SK-N-MC (cell line): Measurements from ENCODE around the gene HAL.

Experiments
- DNase-seq: peaks from one replicate; pipeline ENCODE4 v3.0.0-alpha.2; 2011; ENCODE audit warnings: low read depth, low spot score
- H3K27ac ChIP-seq: fragments of 200-600 bp; sonication (generic); 2 replicates; pipeline ENCODE4 v1.5.1; 2016; ENCODE audit warnings: mixed run types
- H3K36me3 ChIP-seq: fragments of 200-600 bp; sonication (generic); 2 replicates; pipeline ENCODE4 v1.6.1; 2017; ENCODE audit warnings: antibody characterized with exemption, low read length, mixed read lengths; ENCODE audit not compliant: insufficient read depth
- H3K4me3 ChIP-seq: fragments of 200-600 bp; sonication (generic); 2 replicates; pipeline ENCODE4 v1.5.1; 2016
- H3K9ac ChIP-seq: fragments of 200-600 bp; sonication (generic); 2 replicates; pipeline ENCODE4 v1.8.0; 2017; ENCODE audit warnings: mixed run types, mixed read lengths; ENCODE audit not compliant: insufficient read length
- H3K9me3 ChIP-seq: fragments of 200-600 bp; sonication (generic); 2 replicates; pipeline ENCODE4 v1.6.1; 2017; ENCODE audit warnings: low read depth, mild to moderate bottlenecking, antibody characterized with exemption, low read length, moderate library complexity, mixed read lengths
- EZH2 ChIP-seq: fragments of 200-600 bp; sonication (generic); IDR thresholded peaks from one replicate; pipeline ENCODE4 v1.6.1; 2017; ENCODE audit warnings: antibody characterized with exemption
- FOXP2 ChIP-seq: optimal IDR thresholded peaks from 2 replicates; pipeline ENCODE3; 2011; ENCODE audit warnings: mild to moderate bottlenecking, moderate library complexity; ENCODE audit not compliant: insufficient read depth; ENCODE audit errors: extremely low read length, control extremely low read depth
- POLR2AphosphoS5 ChIP-seq: IDR thresholded peaks from 2 replicates; pipeline ENCODE4 v1.6.1; 2012; ENCODE audit warnings: mild to moderate bottlenecking, low read depth, low read length, borderline replicate concordance

Gene HAL

DNA sequence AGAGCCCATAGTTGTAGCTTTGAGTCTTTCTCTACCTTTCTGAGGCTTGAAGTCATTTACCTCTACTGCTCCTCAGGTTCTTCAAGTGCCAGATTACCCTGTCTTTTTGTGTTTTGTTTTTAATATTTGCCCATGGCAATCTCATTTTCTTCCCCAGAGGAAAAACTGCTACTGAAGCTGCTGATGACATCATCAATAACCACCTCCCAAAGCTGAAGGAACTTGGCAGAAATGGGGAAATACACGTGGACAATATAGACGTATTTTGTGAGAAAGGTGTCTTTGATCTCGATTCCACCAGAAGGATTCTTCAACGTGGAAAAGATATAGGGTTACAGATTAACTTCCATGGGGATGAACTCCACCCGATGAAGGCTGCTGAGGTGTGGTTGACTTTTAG is 35.9 kb downstream of the HAL start:
- Histone ChIP-seq H3K27ac (no peak overlapping the region), H3K4me3 (no peak overlapping the region), H3K36me3 (no peaks in the 10 kb centered on the region), H3K9ac (no peak overlapping the region), H3K9me3 (no peaks in the 10 kb centered on the region)
- no peak for DNase-seq
- TF ChIP-seq POLR2AphosphoS5 (no peak), FOXP2 (no peak), EZH2 (no peak)

DNA sequence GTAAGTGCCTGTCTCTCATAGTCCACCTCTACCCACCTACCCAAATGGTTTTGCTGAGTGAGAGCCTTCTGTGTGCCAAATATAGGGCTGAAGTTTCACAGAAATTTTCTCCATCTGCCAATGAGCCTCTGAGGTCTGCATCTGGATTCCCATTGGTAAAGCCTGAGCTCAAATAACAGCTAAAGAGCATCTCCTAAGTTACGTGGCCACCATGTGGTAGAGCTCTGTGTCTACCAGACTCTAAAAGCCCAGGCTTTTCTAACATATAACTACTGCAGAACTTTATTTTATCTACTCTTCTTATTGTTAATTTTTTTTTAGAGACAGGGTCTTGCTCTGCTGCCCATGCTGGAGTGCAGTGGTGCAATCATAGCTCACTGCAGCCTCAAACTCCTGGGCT is 37.0 kb downstream of the HAL start:
- TF ChIP-seq POLR2AphosphoS5 (no peak), EZH2 (no peak), FOXP2 (no peak)
- H3K4me3 ChIP-seq = no peak overlapping the region
- H3K36me3 ChIP-seq = no peaks in the 10 kb centered on the region
- H3K9ac ChIP-seq = no peak overlapping the region
- no peaks in the 10 kb centered on the region for H3K9me3 ChIP-seq
- no peak for DNase-seq
- no peak overlapping the region for H3K27ac ChIP-seq

DNA sequence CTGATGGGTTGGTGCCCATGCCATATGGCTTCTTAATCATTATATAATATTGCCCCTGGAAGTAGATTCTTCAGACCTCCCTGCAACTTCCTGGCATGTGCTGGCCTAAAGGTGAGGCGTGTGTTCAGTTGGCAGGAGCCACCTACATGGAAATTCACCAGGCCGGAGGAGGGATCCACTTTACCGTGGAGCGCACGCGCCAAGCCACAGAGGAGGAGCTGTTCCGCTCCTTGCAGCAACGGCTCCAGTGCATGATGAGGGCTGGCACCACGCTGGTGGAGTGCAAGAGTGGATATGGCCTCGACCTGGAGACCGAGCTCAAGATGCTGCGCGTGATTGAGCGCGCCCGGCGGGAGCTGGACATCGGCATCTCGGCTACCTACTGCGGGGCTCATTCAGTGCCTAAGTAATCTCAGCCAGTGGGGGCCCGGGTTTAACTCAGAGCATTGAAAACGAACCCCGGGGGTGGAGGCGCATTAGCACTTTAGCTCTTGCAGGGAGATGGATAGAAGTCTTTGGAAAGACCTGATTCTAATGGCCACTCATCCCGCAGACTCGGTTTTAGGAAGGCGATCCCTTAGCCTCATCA is 39.5 kb downstream of the HAL start:
- no peak overlapping the region for H3K4me3 ChIP-seq
- no peak overlapping the region for H3K9ac ChIP-seq
- TF ChIP-seq FOXP2 (no peak), POLR2AphosphoS5 (no peak), EZH2 (no peak)
- no peaks in the 10 kb centered on the region for H3K9me3 ChIP-seq
- no peak overlapping the region for H3K27ac ChIP-seq
- H3K36me3 ChIP-seq = no peaks in the 10 kb centered on the region
- DNase-seq = no peak

DNA sequence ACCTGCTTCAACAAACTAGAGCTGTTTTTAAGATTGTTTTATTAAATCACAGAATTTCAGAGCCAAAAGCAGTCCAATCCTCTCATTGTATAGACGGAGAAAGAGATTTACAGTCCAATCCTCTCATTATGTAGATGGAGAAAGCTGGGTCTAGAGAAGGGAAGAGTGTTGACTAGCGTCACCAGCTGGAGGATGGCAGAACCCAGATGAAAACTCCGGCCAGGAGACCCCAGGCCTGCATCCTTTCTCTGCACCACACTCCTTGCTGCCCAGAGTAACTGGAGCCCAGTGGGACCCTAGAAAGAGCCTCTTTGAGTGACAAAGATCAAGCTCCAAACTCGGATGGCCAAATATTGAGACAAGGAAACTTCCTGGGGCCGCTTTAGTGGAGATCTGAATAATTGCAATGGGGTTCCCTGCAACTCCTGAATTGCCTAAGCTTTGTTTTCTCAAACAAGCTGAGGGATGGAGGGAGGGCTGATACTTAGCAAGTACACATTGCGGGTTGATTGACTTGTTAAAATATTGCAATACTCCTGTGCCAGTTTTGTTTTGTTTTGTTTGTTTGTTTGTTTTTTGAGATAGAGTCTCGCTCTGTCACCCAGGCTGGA is 40.5 kb downstream of the HAL start:
- no peaks in the 10 kb centered on the region for H3K9me3 ChIP-seq
- DNase-seq = no peak
- no peaks in the 10 kb centered on the region for H3K36me3 ChIP-seq
- H3K4me3 ChIP-seq = no peak overlapping the region
- no peak overlapping the region for H3K27ac ChIP-seq
- TF ChIP-seq POLR2AphosphoS5 (no peak), EZH2 (no peak), FOXP2 (no peak)
- no peak overlapping the region for H3K9ac ChIP-seq

- DNase-seq = no peak
- Histone ChIP-seq H3K4me3 (no peak overlapping the region), H3K9ac (no peak overlapping the region), H3K36me3 (no peaks in the 10 kb centered on the region), H3K9me3 (no peaks in the 10 kb centered on the region), H3K27ac (no peak overlapping the region)
- no peak for TF ChIP-seq FOXP2
- TF ChIP-seq EZH2 = no peak
- TF ChIP-seq POLR2AphosphoS5 = no peak
These were observed 43.1 kb downstream of the HAL start for GRCh38 chr12:95953000-95953399.

DNA sequence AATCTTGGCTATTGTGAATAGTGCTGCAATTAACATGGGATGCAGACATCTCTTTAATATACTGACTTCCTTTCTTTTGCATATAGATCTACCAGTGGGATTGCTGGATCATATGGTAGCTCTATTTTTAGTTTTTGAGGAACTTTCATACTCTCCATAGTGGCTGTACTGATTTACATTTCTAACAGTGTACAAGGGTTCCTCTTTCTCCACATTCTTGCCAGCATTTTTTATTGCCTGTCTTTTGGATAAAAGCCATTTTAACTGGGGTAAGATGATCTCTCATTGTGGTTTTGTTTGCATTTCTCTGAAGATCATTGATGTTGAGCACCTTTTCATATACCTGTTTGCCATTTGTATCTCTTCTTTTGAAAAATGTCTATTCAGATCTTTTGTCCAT is 44.6 kb downstream of the HAL start:
- TF ChIP-seq FOXP2 = no peak
- no peak for TF ChIP-seq EZH2
- TF ChIP-seq POLR2AphosphoS5 = no peak
- Histone ChIP-seq H3K9ac (no peak overlapping the region), H3K36me3 (no peaks in the 10 kb centered on the region), H3K27ac (no peak overlapping the region), H3K9me3 (no peaks in the 10 kb centered on the region), H3K4me3 (no peak overlapping the region)
- no peak for DNase-seq

GRCh38 chr12:95949477-95950206 is 46.5 kb downstream of the HAL start:
- no peak for DNase-seq
- H3K9me3 ChIP-seq = no peaks in the 10 kb centered on the region
- TF ChIP-seq FOXP2 (no peak), POLR2AphosphoS5 (no peak), EZH2 (no peak)
- no peaks in the 10 kb centered on the region for H3K36me3 ChIP-seq
- H3K27ac ChIP-seq = no peak overlapping the region
- H3K4me3 ChIP-seq = no peak overlapping the region
- H3K9ac ChIP-seq = no peak overlapping the region

- Histone ChIP-seq H3K9ac (no peak overlapping the region), H3K4me3 (no peak overlapping the region), H3K9me3 (no peaks in the 10 kb centered on the region), H3K36me3 (no peaks in the 10 kb centered on the region), H3K27ac (no peak overlapping the region)
- no peak for TF ChIP-seq FOXP2
- no peak for TF ChIP-seq POLR2AphosphoS5
- no peak for TF ChIP-seq EZH2
- DNase-seq = no peak
These were observed 51.9 kb downstream of the HAL start for GRCh38 chr12:95944108-95944704.
